Measurements from ENCODE around the gene CMC2. TPM values are rescaled to one million over a fixed set of nuclear protein-coding genes. Genes with fewer than 3 reads are reported as not detected.

The CMC2 gene
- total and polyA plus RNA-seq, 9 of the 15 experiments (the other 6 are each of a cell fraction or from before 2014, with no cell fraction given), result 122 to 501 (median 172) TPM

DNA sequence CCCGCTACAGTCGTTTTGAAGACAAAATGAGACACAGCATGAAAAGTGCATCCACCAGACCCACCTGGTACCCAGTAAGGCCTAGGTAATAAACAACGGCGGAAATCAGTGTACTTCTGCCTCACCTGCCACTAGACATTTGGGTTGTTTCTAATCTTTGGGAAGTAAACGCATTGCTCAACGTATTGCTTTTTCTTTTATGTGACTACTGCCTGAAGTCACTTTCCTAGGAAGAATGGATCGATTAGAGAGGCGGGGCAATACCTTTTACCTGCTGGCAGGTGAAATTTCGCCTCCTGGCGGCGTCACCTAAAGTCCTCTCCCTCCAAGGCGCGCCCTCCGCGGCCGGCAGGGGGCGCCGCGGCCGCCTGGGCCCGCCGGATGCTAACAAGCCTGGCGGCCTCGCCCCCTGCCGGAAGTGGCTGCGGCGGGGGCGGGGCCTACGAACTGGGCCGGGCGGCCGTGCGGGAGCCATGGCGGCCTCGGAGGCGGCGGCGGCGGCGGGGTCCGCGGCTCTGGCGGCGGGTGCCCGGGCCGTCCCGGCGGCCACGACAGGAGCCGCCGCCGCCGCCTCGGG, 28.8 kb upstream of the CMC2 start, which contains the start of gene ATMIN (continued):
- TF ChIP-seq CCNT2 (IDR thresholded peaks at IDR 0.05; ENCODE audit: borderline replicate concordance, extremely low read depth, insufficient read length, low read depth, low read length) (peak; percentile 79), ZNF121 (CRISPR knock-in tag; conservative IDR thresholded peaks at IDR 0.05) (no peak), ZNF431 (CRISPR knock-in tag; IDR thresholded peaks at IDR 0.05) (no peak), NR2C2 (CRISPR knock-in tag; IDR thresholded peaks at IDR 0.05) (no peak), NR2C2 (tag; IDR thresholded peaks at IDR 0.05) (no peak), GTF2E2 (tag; IDR thresholded peaks at IDR 0.05) (no peak), ARID2 (IDR thresholded peaks at IDR 0.05) (no peak), XRCC3 (IDR thresholded peaks at IDR 0.05) (no peak), KDM5B (IDR thresholded peaks at IDR 0.05; ENCODE audit: insufficient replicate concordance, low read depth, low read length) (no peak), ZNF140 (CRISPR knock-in tag; IDR thresholded peaks at IDR 0.05) (no peak), KLF10 (CRISPR knock-in tag; IDR thresholded peaks at IDR 0.05) (no peak), EZH2 (IDR thresholded peaks at IDR 0.05; ENCODE audit: borderline replicate concordance, low read depth, low read length) (no peak), ZNF184 (CRISPR knock-in tag; IDR thresholded peaks at IDR 0.05) (no peak), HDGF (IDR thresholded peaks at IDR 0.05) (no peak)
- TF ChIP-seq, protein P1, sequence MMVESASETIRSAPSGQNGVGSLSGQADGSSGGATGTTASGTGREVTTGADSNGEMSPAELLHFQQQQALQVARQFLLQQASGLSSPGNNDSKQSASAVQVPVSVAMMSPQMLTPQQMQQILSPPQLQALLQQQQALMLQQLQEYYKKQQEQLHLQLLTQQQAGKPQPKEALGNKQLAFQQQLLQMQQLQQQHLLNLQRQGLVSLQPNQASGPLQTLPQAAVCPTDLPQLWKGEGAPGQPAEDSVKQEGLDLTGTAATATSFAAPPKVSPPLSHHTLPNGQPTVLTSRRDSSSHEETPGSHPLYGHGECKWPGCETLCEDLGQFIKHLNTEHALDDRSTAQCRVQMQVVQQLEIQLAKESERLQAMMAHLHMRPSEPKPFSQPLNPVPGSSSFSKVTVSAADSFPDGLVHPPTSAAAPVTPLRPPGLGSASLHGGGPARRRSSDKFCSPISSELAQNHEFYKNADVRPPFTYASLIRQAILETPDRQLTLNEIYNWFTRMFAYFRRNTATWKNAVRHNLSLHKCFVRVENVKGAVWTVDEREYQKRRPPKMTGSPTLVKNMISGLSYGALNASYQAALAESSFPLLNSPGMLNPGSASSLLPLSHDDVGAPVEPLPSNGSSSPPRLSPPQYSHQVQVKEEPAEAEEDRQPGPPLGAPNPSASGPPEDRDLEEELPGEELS (CRISPR knock-in tag; IDR thresholded peaks at IDR 0.05; ENCODE audit: borderline replicate concordance), result no peak
- TF ChIP-seq, protein P2, sequence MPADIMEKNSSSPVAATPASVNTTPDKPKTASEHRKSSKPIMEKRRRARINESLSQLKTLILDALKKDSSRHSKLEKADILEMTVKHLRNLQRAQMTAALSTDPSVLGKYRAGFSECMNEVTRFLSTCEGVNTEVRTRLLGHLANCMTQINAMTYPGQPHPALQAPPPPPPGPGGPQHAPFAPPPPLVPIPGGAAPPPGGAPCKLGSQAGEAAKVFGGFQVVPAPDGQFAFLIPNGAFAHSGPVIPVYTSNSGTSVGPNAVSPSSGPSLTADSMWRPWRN (IDR thresholded peaks at IDR 0.05; ENCODE audit: low read depth), result no peak
- TF ChIP-seq, protein P3, sequence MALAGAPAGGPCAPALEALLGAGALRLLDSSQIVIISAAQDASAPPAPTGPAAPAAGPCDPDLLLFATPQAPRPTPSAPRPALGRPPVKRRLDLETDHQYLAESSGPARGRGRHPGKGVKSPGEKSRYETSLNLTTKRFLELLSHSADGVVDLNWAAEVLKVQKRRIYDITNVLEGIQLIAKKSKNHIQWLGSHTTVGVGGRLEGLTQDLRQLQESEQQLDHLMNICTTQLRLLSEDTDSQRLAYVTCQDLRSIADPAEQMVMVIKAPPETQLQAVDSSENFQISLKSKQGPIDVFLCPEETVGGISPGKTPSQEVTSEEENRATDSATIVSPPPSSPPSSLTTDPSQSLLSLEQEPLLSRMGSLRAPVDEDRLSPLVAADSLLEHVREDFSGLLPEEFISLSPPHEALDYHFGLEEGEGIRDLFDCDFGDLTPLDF (CRISPR knock-in tag; IDR thresholded peaks at IDR 0.05), result 0 out of 2 replicates have a peak, but pooled peaks have one; percentile 44
- TF ChIP-seq, protein P4, sequence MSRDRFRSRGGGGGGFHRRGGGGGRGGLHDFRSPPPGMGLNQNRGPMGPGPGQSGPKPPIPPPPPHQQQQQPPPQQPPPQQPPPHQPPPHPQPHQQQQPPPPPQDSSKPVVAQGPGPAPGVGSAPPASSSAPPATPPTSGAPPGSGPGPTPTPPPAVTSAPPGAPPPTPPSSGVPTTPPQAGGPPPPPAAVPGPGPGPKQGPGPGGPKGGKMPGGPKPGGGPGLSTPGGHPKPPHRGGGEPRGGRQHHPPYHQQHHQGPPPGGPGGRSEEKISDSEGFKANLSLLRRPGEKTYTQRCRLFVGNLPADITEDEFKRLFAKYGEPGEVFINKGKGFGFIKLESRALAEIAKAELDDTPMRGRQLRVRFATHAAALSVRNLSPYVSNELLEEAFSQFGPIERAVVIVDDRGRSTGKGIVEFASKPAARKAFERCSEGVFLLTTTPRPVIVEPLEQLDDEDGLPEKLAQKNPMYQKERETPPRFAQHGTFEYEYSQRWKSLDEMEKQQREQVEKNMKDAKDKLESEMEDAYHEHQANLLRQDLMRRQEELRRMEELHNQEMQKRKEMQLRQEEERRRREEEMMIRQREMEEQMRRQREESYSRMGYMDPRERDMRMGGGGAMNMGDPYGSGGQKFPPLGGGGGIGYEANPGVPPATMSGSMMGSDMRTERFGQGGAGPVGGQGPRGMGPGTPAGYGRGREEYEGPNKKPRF (IDR thresholded peaks at IDR 0.05; ENCODE audit: low read depth, low read length), result no peak
